ENCODE measurements around the gene NTM.

DNA sequence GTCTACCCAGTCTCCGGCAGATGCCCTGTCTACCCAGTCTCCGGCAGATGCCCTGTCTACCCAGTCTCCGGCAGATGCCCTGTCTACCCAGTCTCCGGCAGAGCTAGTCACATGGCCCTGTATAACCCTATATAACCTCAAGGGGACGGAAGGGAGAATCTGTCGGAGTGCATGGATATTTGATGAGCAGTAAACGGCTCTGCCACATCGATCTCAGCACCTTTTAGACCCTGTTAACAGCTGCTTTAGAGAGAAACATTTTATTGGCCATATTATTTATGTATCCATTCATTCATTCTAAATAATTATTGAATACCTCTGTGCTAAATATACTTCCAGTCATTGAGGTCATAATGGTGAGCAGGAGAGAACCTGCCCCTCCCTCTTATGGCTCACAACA is 228.9 kb downstream of the NTM start:
- TF ChIP-seq POLR2A (IDR thresholded peaks at IDR 0.05) = no peak
- TF ChIP-seq, protein P1, sequence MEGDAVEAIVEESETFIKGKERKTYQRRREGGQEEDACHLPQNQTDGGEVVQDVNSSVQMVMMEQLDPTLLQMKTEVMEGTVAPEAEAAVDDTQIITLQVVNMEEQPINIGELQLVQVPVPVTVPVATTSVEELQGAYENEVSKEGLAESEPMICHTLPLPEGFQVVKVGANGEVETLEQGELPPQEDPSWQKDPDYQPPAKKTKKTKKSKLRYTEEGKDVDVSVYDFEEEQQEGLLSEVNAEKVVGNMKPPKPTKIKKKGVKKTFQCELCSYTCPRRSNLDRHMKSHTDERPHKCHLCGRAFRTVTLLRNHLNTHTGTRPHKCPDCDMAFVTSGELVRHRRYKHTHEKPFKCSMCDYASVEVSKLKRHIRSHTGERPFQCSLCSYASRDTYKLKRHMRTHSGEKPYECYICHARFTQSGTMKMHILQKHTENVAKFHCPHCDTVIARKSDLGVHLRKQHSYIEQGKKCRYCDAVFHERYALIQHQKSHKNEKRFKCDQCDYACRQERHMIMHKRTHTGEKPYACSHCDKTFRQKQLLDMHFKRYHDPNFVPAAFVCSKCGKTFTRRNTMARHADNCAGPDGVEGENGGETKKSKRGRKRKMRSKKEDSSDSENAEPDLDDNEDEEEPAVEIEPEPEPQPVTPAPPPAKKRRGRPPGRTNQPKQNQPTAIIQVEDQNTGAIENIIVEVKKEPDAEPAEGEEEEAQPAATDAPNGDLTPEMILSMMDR (IDR thresholded peaks at IDR 0.05) = no peak

All from adrenal gland (tissue), 5 donors.